Measurements from ENCODE around the gene MINDY4.

The MINDY4 gene

GRCh38 chr7:30932562-30932961 lies 161.3 kb downstream of the MINDY4 start:
- Histone ChIP-seq H3K27ac (ENCODE audit: low read depth, low read length) (no peak overlapping the region), H3K79me2 (ENCODE audit: insufficient read depth, low read length) (no peaks in the 10 kb centered on the region), H3K9ac (ENCODE audit: low read length) (no peak overlapping the region), H2AFZ (ENCODE audit: low read depth, low read length, severe bottlenecking) (no peak overlapping the region), H3K27me3 (ENCODE audit: low read length) (no peaks in the 10 kb centered on the region; the same call in 1 of the 2 replicates), H4K20me1 (ENCODE audit: low read depth, low read length) (no peaks in the 10 kb centered on the region), H3K36me3 (ENCODE audit: low read length) (no peaks in the 10 kb centered on the region), H3K4me2 (ENCODE audit: low read depth, low read length, poor library complexity, severe bottlenecking) (no peak overlapping the region), H3K9me3 (ENCODE audit: insufficient read depth, low read length) (no peaks in the 10 kb centered on the region), H3F3A (ENCODE audit: insufficient read depth) (no peaks in the 10 kb centered on the region), H3K4me3 (ENCODE audit: insufficient read depth, low read length, poor library complexity, severe bottlenecking) (no peak overlapping the region), H3K9me2 (replicated peaks; ENCODE audit: insufficient read depth, low read length) (no peaks in the 10 kb centered on the region)
- no peak for TF ChIP-seq EZH2phosphoT487 (conservative IDR thresholded peaks at IDR 0.05; ENCODE audit: low read length)
- no peak for TF ChIP-seq CTCF (IDR thresholded peaks at IDR 0.05; ENCODE audit: insufficient read depth, low read length, poor library complexity, severe bottlenecking)

GRCh38 chr7:30933124-30933974 lies 162.1 kb downstream of the MINDY4 start:
- no peaks in the 10 kb centered on the region for H3K79me2 ChIP-seq (ENCODE audit: insufficient read depth, low read length)
- no peaks in the 10 kb centered on the region for H4K20me1 ChIP-seq (ENCODE audit: low read depth, low read length)
- TF ChIP-seq CTCF (IDR thresholded peaks at IDR 0.05; ENCODE audit: insufficient read depth, low read length, poor library complexity, severe bottlenecking) (no peak), EZH2phosphoT487 (conservative IDR thresholded peaks at IDR 0.05; ENCODE audit: low read length) (no peak)
- H3K27ac ChIP-seq (ENCODE audit: low read depth, low read length): no peak overlapping the region
- H3F3A ChIP-seq (ENCODE audit: insufficient read depth): no peaks in the 10 kb centered on the region
- H2AFZ ChIP-seq (ENCODE audit: low read depth, low read length, severe bottlenecking): no peak overlapping the region
- H3K4me2 ChIP-seq (ENCODE audit: low read depth, low read length, poor library complexity, severe bottlenecking): no peak overlapping the region
- no peaks in the 10 kb centered on the region for H3K9me2 ChIP-seq (replicated peaks; ENCODE audit: insufficient read depth, low read length)
- no peak overlapping the region for H3K4me3 ChIP-seq (ENCODE audit: insufficient read depth, low read length, poor library complexity, severe bottlenecking)
- no peaks in the 10 kb centered on the region; the same call in 1 of the 2 replicates for H3K27me3 ChIP-seq (ENCODE audit: low read length)
- H3K9ac ChIP-seq (ENCODE audit: low read length): no peak overlapping the region
- no peaks in the 10 kb centered on the region for H3K9me3 ChIP-seq (ENCODE audit: insufficient read depth, low read length)
- no peaks in the 10 kb centered on the region for H3K36me3 ChIP-seq (ENCODE audit: low read length)

GRCh38 chr7:30934225-30934624 lies 163.0 kb downstream of the MINDY4 start:
- H3K79me2 ChIP-seq (ENCODE audit: insufficient read depth, low read length): no peaks in the 10 kb centered on the region
- no peak overlapping the region for H3K4me3 ChIP-seq (ENCODE audit: insufficient read depth, low read length, poor library complexity, severe bottlenecking)
- no peak for TF ChIP-seq EZH2phosphoT487 (conservative IDR thresholded peaks at IDR 0.05; ENCODE audit: low read length)
- TF ChIP-seq CTCF (IDR thresholded peaks at IDR 0.05; ENCODE audit: insufficient read depth, low read length, poor library complexity, severe bottlenecking): no peak
- no peaks in the 10 kb centered on the region for H3K9me3 ChIP-seq (ENCODE audit: insufficient read depth, low read length)
- H3K36me3 ChIP-seq (ENCODE audit: low read length): no peaks in the 10 kb centered on the region
- H3K27me3 ChIP-seq (ENCODE audit: low read length): no peaks in the 10 kb centered on the region; the same call in 1 of the 2 replicates
- no peak overlapping the region for H3K4me2 ChIP-seq (ENCODE audit: low read depth, low read length, poor library complexity, severe bottlenecking)
- no peaks in the 10 kb centered on the region for H3F3A ChIP-seq (ENCODE audit: insufficient read depth)
- no peaks in the 10 kb centered on the region for H3K9me2 ChIP-seq (replicated peaks; ENCODE audit: insufficient read depth, low read length)
- H4K20me1 ChIP-seq (ENCODE audit: low read depth, low read length): no peaks in the 10 kb centered on the region
- no peak overlapping the region for H3K9ac ChIP-seq (ENCODE audit: low read length)
- H2AFZ ChIP-seq (ENCODE audit: low read depth, low read length, severe bottlenecking): no peak overlapping the region
- H3K27ac ChIP-seq (ENCODE audit: low read depth, low read length): no peak overlapping the region

All from SU-DHL-6 (cell line).